Measurements from ENCODE around the gene CD180. TPM values are rescaled to one million over a fixed set of nuclear protein-coding genes. Genes with fewer than 3 reads are reported as not detected.
"Not testable (repeated sequence)": the region's sequence is repeated elsewhere in the genome, so short reads cannot be mapped to it uniquely, and the experiment has no call there.

Gene CD180
- total RNA-seq, 1 experiment from 2014 or later = not detected

DNA sequence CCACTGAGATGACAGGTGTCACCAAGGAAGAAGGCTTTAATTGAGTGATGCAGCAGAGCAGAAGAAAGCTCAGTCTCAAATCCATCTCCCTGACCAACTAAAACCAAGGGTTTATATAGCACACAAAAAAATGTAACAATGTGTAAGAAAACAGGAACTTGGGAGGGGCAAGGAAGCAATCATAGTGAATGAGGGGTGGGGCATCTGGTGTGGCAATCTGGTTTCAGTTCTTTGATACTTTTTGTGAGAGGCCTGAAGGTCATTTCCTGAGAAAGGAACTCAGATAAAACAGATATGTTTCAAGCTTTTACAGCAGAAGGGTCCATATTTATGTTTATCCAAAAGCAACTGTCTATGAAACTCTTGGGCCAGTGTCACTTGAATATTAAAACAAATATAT is 19.7 kb downstream of the CD180 start:
- no peak overlapping the region for H3K27ac ChIP-seq (ENCODE audit: low read length)
- DNase-seq (ENCODE audit: low read depth, low spot score) (no peak), ATAC-seq (no peak)
- CTCF ChIA-PET = no interaction called here
- no peak overlapping the region for H3K4me3 ChIP-seq (ENCODE audit: low read depth in 2 of 2, low read length in 2 of 2)
- H3K36me3 ChIP-seq (ENCODE audit: control insufficient read depth, insufficient read depth, low read length) = no peaks in the 10 kb centered on the region
- H3K27me3 ChIP-seq (ENCODE audit: control insufficient read depth, insufficient read depth, low read length) = no peaks in the 10 kb centered on the region
- in situ Hi-C loops (cut with HindIII; ENCODE audit: low pct_unique_long_range_greater_than_20kb, low sequenced_read_pairs) = no loop called here
- intact Hi-C loops (cut with micrococcal nuclease; ENCODE audit: unreplicated experiment) = no loop called here
- H3K9me3 ChIP-seq (ENCODE audit: control insufficient read depth, insufficient read depth, low read depth, low read length) = no peaks in the 10 kb centered on the region
- POLR2A ChIA-PET = no interaction called here
- no peak for TF ChIP-seq POLR2AphosphoS5 (IDR thresholded peaks at IDR 0.05; ENCODE audit: low read depth, low read length)
- TF ChIP-seq SIN3A (IDR thresholded peaks at IDR 0.05; ENCODE audit: borderline replicate concordance, insufficient read depth, low read depth, low read length) = no peak
- TF ChIP-seq, protein P1, sequence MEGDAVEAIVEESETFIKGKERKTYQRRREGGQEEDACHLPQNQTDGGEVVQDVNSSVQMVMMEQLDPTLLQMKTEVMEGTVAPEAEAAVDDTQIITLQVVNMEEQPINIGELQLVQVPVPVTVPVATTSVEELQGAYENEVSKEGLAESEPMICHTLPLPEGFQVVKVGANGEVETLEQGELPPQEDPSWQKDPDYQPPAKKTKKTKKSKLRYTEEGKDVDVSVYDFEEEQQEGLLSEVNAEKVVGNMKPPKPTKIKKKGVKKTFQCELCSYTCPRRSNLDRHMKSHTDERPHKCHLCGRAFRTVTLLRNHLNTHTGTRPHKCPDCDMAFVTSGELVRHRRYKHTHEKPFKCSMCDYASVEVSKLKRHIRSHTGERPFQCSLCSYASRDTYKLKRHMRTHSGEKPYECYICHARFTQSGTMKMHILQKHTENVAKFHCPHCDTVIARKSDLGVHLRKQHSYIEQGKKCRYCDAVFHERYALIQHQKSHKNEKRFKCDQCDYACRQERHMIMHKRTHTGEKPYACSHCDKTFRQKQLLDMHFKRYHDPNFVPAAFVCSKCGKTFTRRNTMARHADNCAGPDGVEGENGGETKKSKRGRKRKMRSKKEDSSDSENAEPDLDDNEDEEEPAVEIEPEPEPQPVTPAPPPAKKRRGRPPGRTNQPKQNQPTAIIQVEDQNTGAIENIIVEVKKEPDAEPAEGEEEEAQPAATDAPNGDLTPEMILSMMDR (IDR thresholded peaks at IDR 0.05) = no peak
- TF ChIP-seq TCF7L2 (IDR thresholded peaks at IDR 0.05; ENCODE audit: low read depth, low read length) = no peak
- TF ChIP-seq, protein P2, sequence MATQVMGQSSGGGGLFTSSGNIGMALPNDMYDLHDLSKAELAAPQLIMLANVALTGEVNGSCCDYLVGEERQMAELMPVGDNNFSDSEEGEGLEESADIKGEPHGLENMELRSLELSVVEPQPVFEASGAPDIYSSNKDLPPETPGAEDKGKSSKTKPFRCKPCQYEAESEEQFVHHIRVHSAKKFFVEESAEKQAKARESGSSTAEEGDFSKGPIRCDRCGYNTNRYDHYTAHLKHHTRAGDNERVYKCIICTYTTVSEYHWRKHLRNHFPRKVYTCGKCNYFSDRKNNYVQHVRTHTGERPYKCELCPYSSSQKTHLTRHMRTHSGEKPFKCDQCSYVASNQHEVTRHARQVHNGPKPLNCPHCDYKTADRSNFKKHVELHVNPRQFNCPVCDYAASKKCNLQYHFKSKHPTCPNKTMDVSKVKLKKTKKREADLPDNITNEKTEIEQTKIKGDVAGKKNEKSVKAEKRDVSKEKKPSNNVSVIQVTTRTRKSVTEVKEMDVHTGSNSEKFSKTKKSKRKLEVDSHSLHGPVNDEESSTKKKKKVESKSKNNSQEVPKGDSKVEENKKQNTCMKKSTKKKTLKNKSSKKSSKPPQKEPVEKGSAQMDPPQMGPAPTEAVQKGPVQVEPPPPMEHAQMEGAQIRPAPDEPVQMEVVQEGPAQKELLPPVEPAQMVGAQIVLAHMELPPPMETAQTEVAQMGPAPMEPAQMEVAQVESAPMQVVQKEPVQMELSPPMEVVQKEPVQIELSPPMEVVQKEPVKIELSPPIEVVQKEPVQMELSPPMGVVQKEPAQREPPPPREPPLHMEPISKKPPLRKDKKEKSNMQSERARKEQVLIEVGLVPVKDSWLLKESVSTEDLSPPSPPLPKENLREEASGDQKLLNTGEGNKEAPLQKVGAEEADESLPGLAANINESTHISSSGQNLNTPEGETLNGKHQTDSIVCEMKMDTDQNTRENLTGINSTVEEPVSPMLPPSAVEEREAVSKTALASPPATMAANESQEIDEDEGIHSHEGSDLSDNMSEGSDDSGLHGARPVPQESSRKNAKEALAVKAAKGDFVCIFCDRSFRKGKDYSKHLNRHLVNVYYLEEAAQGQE (IDR thresholded peaks at IDR 0.05; ENCODE audit: insufficient read depth in 1 of 2, low read depth in 2 of 2, low read length in 1 of 2) = no peak
- BruUV-seq (replicated peaks) = no TSS peak
- H3K4me1 ChIP-seq (ENCODE audit: control insufficient read depth, insufficient read depth, low read length) = no peaks in the 10 kb centered on the region

DNA sequence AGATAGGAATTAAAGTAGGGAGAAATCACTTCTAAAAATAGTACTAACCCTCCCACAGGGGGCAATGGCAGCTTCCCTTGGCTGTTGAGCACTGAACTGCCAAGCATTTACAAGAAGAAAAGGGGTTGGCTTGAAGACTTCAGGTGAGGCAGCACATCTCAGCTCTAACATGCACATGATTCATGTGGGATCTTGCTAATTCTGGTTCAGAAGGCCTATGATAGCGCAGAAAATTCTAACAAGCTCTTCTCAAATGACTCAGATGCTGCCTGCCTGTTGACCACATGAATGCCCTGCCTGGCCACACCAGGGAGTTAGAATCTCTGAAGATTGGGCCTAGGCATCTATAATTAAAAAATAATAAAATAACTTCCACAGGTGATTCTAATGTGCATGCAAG is 22.6 kb downstream of the CD180 start:
- ATAC-seq (no peak), DNase-seq (ENCODE audit: low read depth, low spot score) (no peak)
- Histone ChIP-seq H3K9me3 (ENCODE audit: control insufficient read depth, insufficient read depth, low read depth, low read length) (no peaks in the 10 kb centered on the region), H3K36me3 (ENCODE audit: control insufficient read depth, insufficient read depth, low read length) (no peaks in the 10 kb centered on the region), H3K4me1 (ENCODE audit: control insufficient read depth, insufficient read depth, low read length) (no peaks in the 10 kb centered on the region), H3K27me3 (ENCODE audit: control insufficient read depth, insufficient read depth, low read length) (no peaks in the 10 kb centered on the region), H3K27ac (ENCODE audit: low read length) (no peak overlapping the region), H3K4me3 (ENCODE audit: low read depth in 2 of 2, low read length in 2 of 2) (no peak overlapping the region)
- in situ Hi-C loops (cut with HindIII; ENCODE audit: low pct_unique_long_range_greater_than_20kb, low sequenced_read_pairs) (no loop called here), intact Hi-C loops (cut with micrococcal nuclease; ENCODE audit: unreplicated experiment) (no loop called here)
- TF ChIP-seq POLR2AphosphoS5 (IDR thresholded peaks at IDR 0.05; ENCODE audit: low read depth, low read length) (no peak), SIN3A (IDR thresholded peaks at IDR 0.05; ENCODE audit: borderline replicate concordance, insufficient read depth, low read depth, low read length) (no peak), TCF7L2 (IDR thresholded peaks at IDR 0.05; ENCODE audit: low read depth, low read length) (no peak)
- no TSS peak for BruUV-seq (replicated peaks)
- CTCF ChIA-PET = no interaction called here
- POLR2A ChIA-PET = no interaction called here

- H3K4me1 ChIP-seq (ENCODE audit: control insufficient read depth, insufficient read depth, low read length); H3K27ac ChIP-seq (ENCODE audit: low read length); intact Hi-C loops (cut with micrococcal nuclease; ENCODE audit: unreplicated experiment); H3K36me3 ChIP-seq (ENCODE audit: control insufficient read depth, insufficient read depth, low read length); BruUV-seq (replicated peaks); CTCF ChIA-PET; H3K27me3 ChIP-seq (ENCODE audit: control insufficient read depth, insufficient read depth, low read length); H3K4me3 ChIP-seq (ENCODE audit: low read depth in 2 of 2, low read length in 2 of 2); ATAC-seq; POLR2A ChIA-PET; DNase-seq (ENCODE audit: low read depth, low spot score); H3K9me3 ChIP-seq (ENCODE audit: control insufficient read depth, insufficient read depth, low read depth, low read length); in situ Hi-C loops (cut with HindIII; ENCODE audit: low pct_unique_long_range_greater_than_20kb, low sequenced_read_pairs): not testable (repeated sequence)
Observed at GRCh38 chr5:67173351-67173750, 23.2 kb downstream of the CD180 start.
